RWPE1 (cell line): Measurements from ENCODE around the gene FOXL3.
A peak's percentile ranks its signal among the peaks of the same experiment; 100 is the strongest.

ENCODE experiments used
- CTCF ChIA-PET: fragments of 350-600 bp; sonication (Branson Sonifier 250); formaldehyde crosslinking; extraction: SDS; loops from one replicate; lab custom pipeline; 2021; lab: Yijun Ruan, JAX
- POLR2A ChIA-PET: fragments of 400-600 bp; formaldehyde crosslinking; extraction: SDS; loops from one replicate; lab custom pipeline; 2020; ENCODE audit warnings: antibody characterized with exemption; ENCODE audit not compliant: low non-redundant PET; lab: Yijun Ruan, JAX
- DNase-seq: peaks from one replicate; pipeline ENCODE4 v3.0.0; 2012; ENCODE audit warnings: low spot score
- H3K27ac ChIP-seq: fragments of 450-650 bp; 2 replicates; pipeline ENCODE4 v1.5.1; 2017
- TF ChIP-seq, protein P1 (sequence below): fragments of 450-650 bp; conservative IDR thresholded peaks from 2 replicates; pipeline ENCODE4 v1.5.1; 2017; ENCODE audit warnings: low read depth, mild to moderate bottlenecking

The FOXL3 gene

DNA sequence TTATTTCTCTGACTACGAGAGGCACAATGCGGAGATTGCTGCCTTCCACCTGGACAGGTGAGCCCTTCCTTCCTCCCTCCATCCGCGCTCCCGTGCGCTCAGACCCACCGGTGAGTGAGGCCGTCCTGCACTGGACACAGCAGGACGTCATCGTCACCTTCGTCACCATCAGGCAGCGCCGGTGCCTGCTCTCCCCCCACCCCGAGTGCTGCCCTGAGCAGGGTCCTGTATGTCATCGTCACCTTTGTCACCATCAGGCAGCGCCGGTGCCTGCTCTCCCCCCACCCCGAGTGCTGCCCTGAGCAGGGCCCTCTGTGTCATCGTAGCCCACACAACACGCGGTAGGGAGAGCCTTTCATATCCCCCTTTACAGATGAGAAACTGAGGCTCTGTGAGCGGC, 43.5 kb upstream of the FOXL3 start:
- no peak overlapping the region for H3K27ac ChIP-seq
- DNase-seq, result no peak
- TF ChIP-seq, protein P1, sequence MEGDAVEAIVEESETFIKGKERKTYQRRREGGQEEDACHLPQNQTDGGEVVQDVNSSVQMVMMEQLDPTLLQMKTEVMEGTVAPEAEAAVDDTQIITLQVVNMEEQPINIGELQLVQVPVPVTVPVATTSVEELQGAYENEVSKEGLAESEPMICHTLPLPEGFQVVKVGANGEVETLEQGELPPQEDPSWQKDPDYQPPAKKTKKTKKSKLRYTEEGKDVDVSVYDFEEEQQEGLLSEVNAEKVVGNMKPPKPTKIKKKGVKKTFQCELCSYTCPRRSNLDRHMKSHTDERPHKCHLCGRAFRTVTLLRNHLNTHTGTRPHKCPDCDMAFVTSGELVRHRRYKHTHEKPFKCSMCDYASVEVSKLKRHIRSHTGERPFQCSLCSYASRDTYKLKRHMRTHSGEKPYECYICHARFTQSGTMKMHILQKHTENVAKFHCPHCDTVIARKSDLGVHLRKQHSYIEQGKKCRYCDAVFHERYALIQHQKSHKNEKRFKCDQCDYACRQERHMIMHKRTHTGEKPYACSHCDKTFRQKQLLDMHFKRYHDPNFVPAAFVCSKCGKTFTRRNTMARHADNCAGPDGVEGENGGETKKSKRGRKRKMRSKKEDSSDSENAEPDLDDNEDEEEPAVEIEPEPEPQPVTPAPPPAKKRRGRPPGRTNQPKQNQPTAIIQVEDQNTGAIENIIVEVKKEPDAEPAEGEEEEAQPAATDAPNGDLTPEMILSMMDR, result no peak
- POLR2A ChIA-PET, result no interaction called here
- CTCF ChIA-PET, result no interaction called here

DNA sequence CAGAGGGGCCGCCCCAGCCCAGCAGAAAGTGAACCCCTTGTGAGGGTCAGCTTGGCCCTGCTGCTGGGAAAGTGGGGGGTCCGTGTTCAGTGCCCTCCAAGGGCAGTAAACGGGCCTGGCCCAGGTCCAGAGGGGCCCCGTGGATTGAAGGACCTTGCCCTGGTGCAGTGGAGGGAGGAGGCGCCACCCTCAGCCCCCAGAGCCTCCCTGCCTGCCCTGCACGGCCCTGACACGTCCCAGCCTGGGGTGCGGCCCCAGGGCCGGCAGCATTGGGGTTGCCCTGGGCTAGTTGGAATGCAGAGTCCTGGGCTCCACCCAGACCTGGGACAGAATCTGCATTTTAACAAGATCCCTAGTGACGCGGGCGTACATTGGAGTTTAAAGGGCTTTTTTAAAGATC, 42.8 kb upstream of the FOXL3 start:
- ChIA-PET CTCF (no interaction called here), POLR2A (no interaction called here)
- TF ChIP-seq, protein P1, result no peak
- no peak overlapping the region for H3K27ac ChIP-seq
- no peak for DNase-seq

DNA sequence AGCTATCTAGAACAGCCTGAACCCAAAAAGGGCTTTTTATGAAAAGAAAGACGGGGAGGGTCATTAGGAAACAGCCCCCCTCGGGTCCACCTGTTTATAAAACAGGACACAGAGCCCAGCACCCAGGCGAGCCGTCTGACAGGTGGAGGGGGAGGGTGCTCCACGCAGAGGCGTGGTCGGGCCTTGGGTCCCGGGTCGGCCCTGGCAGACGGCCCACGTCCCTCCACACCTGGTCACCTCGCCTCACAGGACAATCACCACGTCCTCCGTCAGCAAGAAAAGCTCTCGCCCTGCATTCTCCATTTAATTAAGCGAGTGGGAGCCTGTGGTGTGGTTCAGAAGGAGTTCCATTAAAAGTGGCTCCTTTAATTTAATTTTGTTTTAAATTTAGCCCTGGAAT, 42.3 kb upstream of the FOXL3 start:
- TF ChIP-seq, protein P1, result no peak
- DNase-seq, result no peak
- ChIA-PET POLR2A (no interaction called here), CTCF (no interaction called here)
- no peak overlapping the region for H3K27ac ChIP-seq

DNA sequence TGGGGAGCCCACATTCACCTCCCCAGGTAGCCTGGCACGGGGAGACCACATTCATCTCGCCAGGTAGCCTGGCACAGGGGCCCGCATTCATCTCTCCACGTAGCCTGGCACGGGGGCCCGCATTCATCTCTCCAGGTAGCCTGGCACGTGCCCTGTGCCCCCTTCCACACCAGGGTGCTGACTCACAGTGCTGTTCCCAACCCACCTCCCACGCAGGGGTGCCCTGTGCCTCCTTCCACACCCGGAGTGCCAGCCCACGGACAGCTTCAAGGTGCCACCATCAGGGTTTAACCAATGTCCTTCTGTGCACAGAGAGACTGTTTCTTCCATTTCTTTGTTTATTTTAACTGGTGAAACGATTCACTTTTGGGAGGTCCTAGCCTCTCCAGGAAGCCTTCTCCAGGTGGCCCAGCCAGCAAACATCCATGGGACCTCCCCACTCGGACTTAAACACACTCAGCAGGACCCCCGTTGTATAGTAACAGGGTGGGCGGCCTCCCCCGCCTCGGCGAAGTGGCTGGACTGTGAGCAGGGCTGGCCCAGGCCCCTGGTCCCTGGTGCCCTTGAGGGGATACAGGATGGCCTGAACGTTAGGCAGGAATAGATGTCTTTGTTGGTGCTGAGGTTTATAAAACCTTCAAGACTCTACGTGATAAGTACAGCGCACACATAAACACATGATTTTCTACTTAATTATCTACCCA, 41.1 kb upstream of the FOXL3 start:
- ChIA-PET CTCF (no interaction called here), POLR2A (no interaction called here)
- DNase-seq, result no peak
- no peak overlapping the region for H3K27ac ChIP-seq
- TF ChIP-seq, protein P1, result no peak

DNA sequence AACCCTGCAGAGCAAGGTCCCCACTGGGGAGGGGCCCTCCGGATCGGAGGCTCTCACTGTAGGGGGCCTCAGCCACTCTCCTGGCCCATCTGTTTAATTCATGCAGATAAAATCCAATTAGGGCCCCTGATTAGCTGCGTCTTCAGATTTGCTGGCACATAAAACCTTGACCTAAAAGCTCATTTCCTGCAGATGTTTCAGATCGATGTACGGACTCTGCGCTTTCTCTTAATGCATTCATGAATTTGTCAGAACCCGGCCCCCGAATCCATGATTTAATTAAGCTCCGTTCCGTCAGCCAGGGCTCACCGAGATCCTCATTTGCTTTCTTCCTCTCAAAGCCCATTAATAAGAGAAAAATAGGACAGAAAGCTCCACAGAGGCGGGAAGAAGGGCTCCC, 40.0 kb upstream of the FOXL3 start:
- POLR2A ChIA-PET, result interaction anchor here (0.7 kb wide), 1 partner anchor 58 kb away, joined by 5 read pairs; the partner anchor contains the start of gene FAM20C
- no peak for DNase-seq
- peak overlapping the region; percentile 6; the same call in 1 of the 2 replicates for H3K27ac ChIP-seq
- TF ChIP-seq, protein P1, result no peak
- CTCF ChIA-PET, result interaction anchor here (0.7 kb wide), 1 partner anchor 18 kb away, joined by 4 read pairs; no protein-coding TSS in a partner anchor

DNA sequence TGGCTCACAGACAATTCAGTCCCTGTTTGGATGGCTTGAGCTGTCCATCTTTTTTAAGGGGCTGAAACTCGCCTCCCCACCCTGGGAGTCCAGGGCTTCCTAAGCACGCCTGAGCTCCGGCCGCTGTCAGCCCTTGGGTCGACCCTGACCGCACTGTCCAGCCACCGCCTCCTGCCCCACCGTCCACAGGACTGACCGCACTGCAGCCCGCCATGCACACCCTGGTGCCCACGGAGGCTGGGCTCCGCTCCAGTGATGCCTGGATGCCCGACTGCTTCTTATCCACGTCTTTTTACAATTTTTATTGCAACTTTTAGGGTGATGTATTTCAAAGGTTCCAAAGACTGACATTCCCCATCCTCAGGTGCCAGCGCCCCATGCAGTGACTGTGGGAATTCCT, 39.4 kb upstream of the FOXL3 start:
- TF ChIP-seq, protein P1, result no peak
- no peak for DNase-seq
- POLR2A ChIA-PET, result no interaction called here
- peak overlapping the region; percentile 6; the same call in 1 of the 2 replicates for H3K27ac ChIP-seq
- CTCF ChIA-PET, result interaction anchor here (0.7 kb wide), 1 partner anchor 17 kb away, joined by 4 read pairs; no protein-coding TSS in a partner anchor
